ENCODE data around the gene HTR3C. TPM values are rescaled to one million over a fixed set of nuclear protein-coding genes. Genes with fewer than 3 reads are reported as not detected.
"Not testable (repeated sequence)": the region's sequence is repeated elsewhere in the genome, so short reads cannot be mapped to it uniquely, and the experiment has no call there.

HTR3C gene
- total RNA-seq: under 1 TPM in 1 of 4 donors, not detected in 3; 0.45 TPM

- Histone ChIP-seq H3K36me3 (no peaks in the 10 kb centered on the region), H3K4me1 (no peaks in the 10 kb centered on the region), H3K4me3 (replicated peaks in 1 of 3) (no peak within 1 kb of the TSS), H3K27me3 (no peaks in the 10 kb centered on the region), H3K27ac (no peak within 1 kb of the TSS), H3K9me3 (no peaks in the 10 kb centered on the region)
- TF ChIP-seq POLR2A (IDR thresholded peaks at IDR 0.05): no peak
- TF ChIP-seq CTCF (IDR thresholded peaks at IDR 0.05): no peak
- no peak for DNase-seq
- intact Hi-C loops (cut with DNase I): no loop called here
- WGBS, 2 donors: 67% methylated on average over 4 of the region's 4 CpGs
Observed at GRCh38 chr3:184052767-184053166, at the start of gene HTR3C. HTR3C (plus strand) TSS chr3:184053047; CDS start chr3:184053081, 34 bp downstream.

- H3K27me3 ChIP-seq: no peaks in the 10 kb centered on the region
- intact Hi-C loops (cut with DNase I): no loop called here
- no peak overlapping the region for H3K4me3 ChIP-seq (replicated peaks in 1 of 3)
- no peak for DNase-seq
- TF ChIP-seq CTCF (IDR thresholded peaks at IDR 0.05): no peak
- TF ChIP-seq POLR2A (IDR thresholded peaks at IDR 0.05): no peak
- no peak overlapping the region for H3K27ac ChIP-seq
- H3K36me3 ChIP-seq: no peaks in the 10 kb centered on the region
- 93 to 96% methylated on average over 5 of the region's 5 CpGs for WGBS, 2 donors
- peaks cover 5 to 6% of the 10 kb centered on the region in 2 donors for H3K4me1 ChIP-seq
- no peaks in the 10 kb centered on the region for H3K9me3 ChIP-seq
Observed at GRCh38 chr3:184003187-184003967, 49.5 kb upstream of the HTR3C start.

GRCh38 chr3:184004476-184004875 lies 48.4 kb upstream of the HTR3C start:
- WGBS, 2 donors: 85 to 89% methylated on average over 2 of the region's 2 CpGs
- H3K27ac ChIP-seq: no peak overlapping the region
- H3K4me3 ChIP-seq (replicated peaks in 1 of 3): no peak overlapping the region
- peaks cover 5 to 6% of the 10 kb centered on the region in 2 donors for H3K4me1 ChIP-seq
- no peaks in the 10 kb centered on the region for H3K9me3 ChIP-seq
- intact Hi-C loops (cut with DNase I): no loop called here
- peaks cover 0 to 4% of the 10 kb centered on the region in 2 donors for H3K36me3 ChIP-seq
- TF ChIP-seq CTCF (IDR thresholded peaks at IDR 0.05): no peak
- TF ChIP-seq POLR2A (IDR thresholded peaks at IDR 0.05): no peak
- no peaks in the 10 kb centered on the region for H3K27me3 ChIP-seq
- no peak for DNase-seq

GRCh38 chr3:184005941-184006507 lies 46.8 kb upstream of the HTR3C start:
- H3K36me3 ChIP-seq: peaks cover 0 to 5% of the 10 kb centered on the region in 2 donors
- H3K4me3 ChIP-seq (replicated peaks in 1 of 3): no peak overlapping the region
- TF ChIP-seq POLR2A (IDR thresholded peaks at IDR 0.05) (peak in 1 of 2 donors; percentile 23), CTCF (IDR thresholded peaks at IDR 0.05) (no peak)
- H3K27me3 ChIP-seq: no peaks in the 10 kb centered on the region
- peak; percentile 94 to 95 for DNase-seq
- no peaks in the 10 kb centered on the region for H3K9me3 ChIP-seq
- intact Hi-C loops (cut with DNase I): no loop called here
- H3K27ac ChIP-seq: peak overlapping the region; percentile 35 to 69 (median 51)
- H3K4me1 ChIP-seq: peaks cover 5 to 6% of the 10 kb centered on the region in 2 donors
- 4 to 19% methylated on average over 11 of the region's 11 CpGs for WGBS, 2 donors

- H3K4me1 ChIP-seq; intact Hi-C loops (cut with DNase I): not testable (repeated sequence)
Observed at GRCh38 chr3:184007143-184007813, 45.6 kb upstream of the HTR3C start.

More at GRCh38 chr3:184007143-184007813, 45.6 kb upstream of the HTR3C start:
- not testable (repeated sequence) for H3K27ac ChIP-seq; DNase-seq; H3K27me3 ChIP-seq; H3K9me3 ChIP-seq; H3K4me3 ChIP-seq (replicated peaks in 1 of 3)
- 95 to 97% methylated on average over 11 of the region's 11 CpGs for WGBS, 2 donors
- H3K36me3 ChIP-seq: peaks cover 0 to 11% of the 10 kb centered on the region in 2 donors
